HG03045 (cell line): Measurements from ENCODE around the gene LEPROT.

Source experiments
- ATAC-seq: cut with Tn5 transposase; IDR thresholded peaks from one replicate; pipeline ENCODE4 v1.9.1; 2021; ENCODE audit warnings: mild to moderate bottlenecking, moderate library complexity; ENCODE audit not compliant: unreplicated experiment

The LEPROT gene

DNA sequence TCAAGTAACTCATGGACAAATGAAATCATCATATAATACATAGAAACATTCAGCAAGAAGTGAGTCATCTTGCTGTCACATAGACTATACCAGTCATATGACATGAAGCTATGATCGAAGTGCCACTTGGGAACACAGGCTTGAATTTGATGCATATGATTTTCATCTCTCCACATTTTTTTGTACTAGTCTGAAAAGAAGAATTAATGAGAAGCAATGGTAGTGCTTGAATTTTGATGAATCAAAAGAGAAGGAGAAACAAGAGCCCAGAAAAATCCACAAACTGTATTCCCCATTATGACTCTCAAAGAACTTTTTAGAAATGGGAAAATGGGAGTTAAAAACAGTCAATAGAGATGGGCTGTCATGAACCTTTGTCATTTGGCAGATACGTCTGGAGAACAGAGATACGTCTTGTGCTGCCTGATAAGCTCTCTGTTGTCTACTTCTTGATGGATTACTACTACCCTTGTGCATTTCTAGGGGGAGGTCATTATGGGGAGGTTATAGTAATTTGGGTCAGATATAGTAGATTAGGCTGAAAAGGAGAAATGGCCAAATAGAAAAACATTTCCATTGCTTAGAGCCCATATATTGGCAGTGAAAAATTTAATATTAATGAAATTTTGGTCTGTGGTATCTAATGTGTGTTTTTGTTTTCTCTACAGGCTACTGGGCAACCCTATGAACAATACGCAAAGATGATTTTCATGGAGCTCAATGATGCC lies 8.0 kb upstream of the LEPROT start:
- ATAC-seq, result no peak

DNA sequence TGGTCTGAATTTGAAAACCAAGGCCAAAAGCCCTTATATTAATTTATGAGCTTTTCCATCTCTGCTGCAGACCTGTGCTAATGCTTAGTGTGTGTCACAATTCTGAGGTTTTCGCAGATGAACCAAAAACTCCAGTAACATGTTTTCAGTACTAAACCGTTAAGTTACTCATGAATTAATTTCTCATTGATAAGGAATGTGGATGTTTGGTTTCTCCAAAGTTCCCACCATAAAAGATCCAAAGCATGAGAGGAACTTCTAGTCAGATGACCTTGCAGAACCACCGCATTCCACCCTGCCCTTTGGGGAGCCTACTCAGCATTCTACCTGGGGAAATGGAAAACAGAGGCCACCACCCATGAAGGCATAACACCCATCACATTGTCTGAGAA lies 7.5 kb upstream of the LEPROT start:
- ATAC-seq, result no peak

DNA sequence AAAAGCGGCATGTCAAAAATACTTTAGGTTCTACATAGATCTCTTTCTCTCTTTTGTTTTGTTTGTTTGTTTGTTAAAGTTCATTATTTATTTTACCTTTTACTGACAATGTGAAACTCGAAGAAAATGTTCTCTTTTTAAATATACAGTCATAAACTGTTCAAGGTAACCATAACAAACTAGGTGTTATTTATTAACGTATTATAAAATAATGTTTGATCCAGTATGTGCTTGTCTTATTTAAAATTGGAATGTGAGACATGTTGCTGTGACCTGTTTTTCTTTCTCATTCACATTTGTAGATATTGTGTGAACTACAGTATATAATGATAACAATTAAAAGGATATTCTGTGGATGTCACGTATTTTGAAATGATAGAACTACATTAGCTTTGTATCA lies 5.9 kb upstream of the LEPROT start:
- ATAC-seq, result no peak

DNA sequence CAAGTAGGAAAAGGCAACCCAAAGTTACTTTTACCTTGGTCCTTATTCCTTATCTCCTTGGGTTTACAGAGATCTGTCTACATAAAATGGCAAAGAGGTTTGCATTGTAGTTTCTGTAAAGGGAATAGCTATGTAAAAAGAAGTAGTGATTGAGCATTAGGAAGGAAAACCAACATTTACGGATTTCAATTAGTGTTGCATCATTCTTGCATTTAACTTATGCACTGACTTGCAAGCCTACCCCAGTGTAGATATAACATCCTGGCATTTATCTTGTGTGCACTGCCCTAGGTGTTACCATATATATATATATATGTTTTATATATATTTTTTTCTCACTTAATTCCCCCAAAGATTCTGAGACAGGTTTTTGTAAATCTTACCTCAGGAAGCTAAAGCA lies 3.7 kb upstream of the LEPROT start:
- no peak for ATAC-seq

DNA sequence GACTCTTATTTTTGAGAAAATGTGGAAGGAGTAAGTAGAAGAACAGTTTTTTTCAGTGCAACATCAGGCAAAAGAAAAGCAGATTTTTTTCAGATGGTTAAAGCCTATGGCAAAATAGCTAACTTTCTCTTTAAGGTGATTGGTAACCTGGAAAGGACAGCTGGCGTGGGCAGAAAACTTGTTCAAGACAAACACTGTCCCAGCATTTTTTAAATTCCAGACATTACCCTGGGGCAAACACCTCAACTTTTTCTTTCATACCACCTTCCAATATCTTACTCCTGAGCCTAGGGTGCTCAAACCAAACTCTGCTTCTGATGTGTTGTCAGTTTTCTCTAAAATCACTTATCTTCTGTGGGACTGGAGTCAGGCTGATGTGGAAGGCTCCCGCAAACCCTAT lies 2.7 kb upstream of the LEPROT start:
- no peak for ATAC-seq

DNA sequence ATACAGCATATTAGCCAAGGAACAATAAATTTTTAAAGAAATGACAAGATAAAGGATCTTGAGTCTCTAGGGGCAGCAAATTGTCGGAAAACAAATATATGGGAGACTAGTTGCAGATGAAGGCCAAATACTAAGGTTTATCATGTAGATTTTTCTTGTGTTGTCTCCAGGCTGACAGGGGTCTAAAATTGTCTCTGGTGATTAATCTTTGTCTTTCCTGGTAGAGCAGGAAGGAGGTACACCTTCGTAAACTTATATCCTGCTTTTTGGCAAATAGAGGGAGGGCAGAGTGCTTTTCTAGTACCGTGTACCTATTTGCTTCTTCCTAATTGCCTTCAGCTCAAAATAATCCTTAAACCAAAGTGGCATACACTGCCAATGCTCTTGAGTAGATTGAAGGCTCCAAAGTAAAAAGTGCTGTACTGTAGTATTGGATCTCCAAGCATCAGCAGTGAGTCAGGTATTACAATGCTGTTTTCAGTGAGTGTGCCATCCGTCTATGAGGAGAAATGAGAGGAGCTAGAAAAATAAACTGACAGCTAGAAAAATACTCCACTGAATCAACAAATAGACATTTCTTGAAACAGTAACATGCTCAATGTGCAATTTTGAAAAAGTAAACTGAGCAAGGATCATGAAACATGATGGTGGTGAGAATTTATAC lies 1.8 kb upstream of the LEPROT start:
- ATAC-seq, result no peak

DNA sequence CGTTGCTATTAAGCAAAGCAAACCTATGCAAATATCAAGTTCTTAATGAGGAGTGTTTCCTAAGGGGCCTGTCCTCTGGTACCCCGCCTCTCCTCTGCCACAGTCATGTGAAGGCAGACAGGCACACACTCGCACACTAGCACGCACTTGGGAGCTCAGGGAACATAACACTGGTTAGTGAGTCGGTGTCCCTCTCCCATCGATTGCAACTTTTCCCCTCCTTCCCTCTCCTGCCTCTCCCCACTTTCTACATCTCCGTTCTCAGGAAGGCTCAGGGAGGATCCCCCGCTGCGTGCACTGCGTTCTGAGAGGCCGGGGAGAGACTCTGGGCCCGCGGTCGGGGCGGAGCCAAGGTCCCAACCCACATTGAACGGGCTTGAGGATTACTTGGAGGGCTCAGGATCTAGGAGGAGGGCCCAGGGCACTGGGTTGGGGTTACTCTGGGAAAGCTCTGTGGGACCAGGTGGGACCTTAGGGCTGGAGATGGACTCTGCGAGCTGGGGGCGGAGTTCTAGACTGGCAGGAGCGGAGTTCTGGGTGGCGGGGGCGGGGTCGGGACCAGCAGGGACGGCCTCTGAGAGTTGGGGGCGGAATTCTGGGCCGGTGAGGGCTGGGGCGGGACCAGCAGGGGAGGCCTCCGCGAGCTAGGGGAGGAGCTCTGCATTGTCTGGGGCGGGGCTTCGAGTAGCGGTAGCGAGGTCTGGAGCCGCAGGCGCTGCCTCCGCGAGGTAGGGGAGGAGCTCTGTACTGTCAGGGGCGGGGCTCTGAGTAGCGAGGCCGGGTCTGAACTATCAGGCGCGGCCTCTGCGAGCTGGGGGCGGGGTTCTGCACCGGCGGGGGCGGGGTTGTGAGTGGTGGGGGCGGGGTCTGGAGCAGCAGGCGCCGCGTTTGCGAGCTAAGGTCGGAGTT lies 533 bp upstream of the LEPROT start:
- peak; percentile 94 for ATAC-seq

DNA sequence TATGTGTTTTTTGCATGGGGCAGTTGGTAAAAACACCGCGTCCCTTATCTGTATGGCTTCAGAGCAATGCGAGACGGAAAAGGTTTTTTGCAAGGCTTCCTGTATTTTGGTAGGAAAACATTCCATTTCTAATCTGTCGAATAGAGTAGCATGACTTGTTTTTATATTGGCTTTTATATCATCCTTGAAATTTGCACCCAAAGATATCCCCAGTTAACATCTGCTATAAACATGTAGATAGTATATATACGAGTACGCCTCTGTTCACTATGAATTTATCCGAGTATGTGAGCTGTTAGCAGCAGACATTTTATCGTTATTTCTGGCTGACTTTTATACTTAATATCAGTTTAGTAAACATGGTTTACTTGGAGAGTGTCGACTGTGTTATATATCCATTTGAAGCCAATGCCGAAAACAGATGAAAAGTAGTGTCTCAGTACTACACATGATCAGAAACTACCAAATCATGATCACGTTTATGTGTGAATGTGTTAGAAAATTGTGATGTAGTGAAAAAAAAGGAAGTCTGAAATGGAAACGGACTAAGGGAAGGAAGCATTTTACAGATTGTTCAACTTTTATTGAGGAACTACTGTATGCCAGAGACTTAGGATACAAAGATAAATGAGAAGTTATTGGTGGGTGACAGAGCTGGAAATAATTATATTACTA lies 1.0 kb downstream of the LEPROT start:
- ATAC-seq, result no peak

DNA sequence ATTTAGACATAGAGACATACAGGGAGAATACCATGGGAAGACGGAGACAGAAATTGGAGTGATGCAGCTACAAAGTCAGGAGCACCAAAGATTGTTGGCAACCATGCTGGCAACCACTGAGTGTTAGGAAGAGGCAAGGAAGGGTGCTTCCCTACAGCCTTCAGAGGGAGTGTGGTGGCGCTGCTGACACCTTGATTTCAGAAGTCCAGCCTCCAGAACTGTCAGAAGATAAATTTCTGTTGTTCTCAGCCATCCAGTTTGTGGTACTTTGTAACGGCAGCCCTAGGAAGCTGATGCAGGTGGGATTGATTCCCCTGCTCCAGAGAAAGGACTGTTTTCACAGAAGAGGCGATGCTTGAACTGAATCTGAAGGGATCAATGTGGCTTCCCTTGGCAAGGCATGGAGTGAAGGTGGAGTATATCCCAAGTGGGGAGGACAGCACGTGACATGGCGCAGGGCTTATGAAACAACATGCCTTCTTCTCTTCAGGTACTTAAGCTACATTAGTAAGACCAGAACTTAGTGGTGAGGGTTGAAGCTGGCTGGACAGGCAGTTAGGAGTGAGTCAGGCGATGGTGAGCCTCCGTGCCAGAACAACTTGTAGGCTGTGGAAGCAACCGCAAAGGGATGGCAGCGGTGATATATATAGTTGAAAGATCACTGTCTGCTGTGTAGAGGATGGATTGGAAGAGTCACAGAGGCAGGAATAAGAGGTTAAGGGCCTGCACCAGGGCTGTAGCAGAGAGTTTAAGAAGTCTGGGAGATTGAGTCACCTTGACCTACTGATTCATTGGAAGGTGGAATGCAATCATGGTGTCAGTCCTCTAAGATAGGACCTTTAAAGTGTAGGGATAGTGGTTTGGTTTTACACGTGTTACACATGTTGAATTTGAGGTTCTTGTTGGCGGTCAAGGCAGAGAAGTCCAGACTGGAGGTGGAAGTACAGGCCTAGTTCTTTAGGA lies 2.1 kb downstream of the LEPROT start:
- ATAC-seq, result no peak

DNA sequence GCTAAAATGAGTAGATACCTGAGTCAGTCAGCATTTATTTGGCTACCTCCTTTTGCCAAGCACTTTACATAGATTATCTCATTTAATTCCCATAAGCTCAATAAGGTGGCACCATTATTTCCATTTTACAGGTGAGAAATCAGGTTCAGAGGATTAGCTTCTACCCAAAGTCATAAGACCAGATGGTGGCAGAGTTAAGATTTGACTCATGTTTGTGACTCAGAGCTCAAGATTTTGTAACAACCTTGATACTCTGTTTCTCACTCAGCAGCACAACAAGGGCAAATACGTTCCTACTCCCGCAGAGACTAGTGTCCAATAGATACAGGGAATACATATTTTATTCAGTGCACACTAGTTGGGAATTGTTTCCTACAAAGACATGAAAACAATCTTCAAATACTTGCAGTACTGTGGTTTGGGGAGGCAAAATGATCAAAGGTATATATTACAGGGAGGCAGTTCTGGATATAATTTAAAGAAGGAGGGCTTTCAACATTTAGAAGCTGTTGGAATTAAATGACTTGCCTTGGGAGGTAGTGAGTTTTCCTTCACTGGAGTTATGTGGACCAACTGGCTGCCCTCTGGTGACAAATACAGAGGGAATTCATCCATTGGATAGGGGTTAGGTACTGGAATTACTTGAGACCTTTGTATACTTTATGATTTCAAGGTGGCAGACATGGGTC lies 3.6 kb downstream of the LEPROT start:
- ATAC-seq, result no peak

DNA sequence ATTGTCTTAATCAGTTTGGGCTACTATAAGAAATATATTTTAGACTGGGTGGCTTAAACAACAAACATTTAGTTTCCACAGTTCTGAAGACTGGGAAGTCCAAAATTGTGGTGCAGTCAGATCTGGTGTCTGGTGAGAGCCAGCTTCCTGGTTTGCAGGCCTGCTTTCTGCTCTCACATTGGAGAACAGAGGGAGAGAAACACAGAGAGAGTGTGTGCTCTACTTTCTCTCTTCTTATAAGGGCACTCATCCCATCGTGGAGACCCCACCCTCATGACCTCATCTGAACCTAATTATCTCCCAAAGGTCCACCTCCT lies 4.1 kb downstream of the LEPROT start:
- ATAC-seq, result no peak

DNA sequence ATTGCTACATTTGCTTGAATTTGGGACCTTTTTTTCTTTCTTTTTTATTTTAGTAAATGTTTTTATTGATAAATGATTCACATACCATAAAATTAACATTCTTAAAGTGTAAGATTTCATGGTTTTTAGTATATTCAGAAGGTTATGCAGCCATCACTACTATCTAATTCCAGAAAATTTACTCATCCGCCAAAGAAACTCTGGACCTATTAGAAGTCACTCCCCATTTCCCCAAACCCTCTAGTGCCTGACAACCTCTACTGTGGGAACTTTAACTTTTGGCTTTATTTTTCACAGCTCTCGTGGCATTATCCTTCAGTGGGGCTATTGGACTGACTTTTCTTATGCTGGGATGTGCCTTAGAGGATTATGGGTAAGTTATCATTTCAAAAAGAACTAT lies 4.5 kb downstream of the LEPROT start:
- ATAC-seq, result no peak

DNA sequence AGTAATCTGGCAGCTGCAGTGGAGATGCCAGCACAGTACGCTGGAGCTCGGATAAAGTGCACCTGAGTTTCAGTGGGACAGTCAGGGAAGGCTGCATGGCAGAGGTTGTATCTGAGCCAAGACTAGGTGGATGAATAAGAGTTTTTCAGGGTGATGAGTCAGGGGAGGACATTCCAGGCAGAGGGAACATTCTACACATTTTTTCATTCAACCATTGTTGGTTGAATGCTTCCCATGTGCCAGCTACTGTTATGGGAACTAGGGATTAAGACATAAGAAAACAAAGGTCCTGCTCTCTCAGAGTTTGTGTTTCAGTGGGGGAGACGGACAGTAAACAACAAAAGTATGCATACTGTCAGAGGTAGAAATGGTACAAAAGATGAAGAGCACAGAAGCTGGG lies 5.2 kb downstream of the LEPROT start:
- no peak for ATAC-seq

DNA sequence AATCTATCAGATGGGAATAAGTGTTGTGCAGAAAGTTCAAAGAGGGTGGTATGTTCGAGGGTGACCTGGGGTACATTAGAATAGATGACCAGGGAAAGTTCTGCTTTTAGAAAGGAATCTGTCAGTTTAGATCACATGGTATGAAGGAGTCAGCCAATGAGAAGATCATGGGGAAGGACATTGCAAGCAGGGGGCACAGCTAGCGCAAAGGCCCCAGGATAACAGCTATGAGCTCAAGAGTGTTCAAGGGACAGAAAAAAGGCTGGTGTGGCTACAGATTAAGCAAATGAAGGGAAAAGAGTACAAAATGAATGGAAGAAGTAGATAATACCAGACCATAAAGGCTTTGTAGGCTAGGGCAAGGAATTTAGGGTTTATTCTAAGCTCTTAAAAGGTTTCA lies 8.6 kb downstream of the LEPROT start:
- ATAC-seq, result no peak

DNA sequence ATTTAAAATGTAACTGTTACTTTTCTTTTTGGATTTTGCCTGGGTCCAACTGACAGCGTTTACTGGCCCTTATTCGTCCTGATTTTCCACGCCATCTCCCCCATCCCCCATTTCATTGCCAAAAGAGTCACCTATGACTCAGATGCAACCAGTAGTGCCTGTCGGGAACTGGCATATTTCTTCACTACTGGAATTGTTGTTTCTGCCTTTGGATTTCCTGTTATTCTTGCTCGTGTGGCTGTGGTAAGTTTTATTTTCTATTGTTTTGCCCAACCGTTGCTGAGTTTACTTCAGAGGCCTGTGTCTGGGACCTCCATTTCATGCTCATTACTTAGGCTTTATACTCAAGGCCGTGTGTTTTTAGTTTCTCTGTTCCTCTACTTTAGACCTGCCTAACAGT lies 9.3 kb downstream of the LEPROT start:
- ATAC-seq, result no peak

DNA sequence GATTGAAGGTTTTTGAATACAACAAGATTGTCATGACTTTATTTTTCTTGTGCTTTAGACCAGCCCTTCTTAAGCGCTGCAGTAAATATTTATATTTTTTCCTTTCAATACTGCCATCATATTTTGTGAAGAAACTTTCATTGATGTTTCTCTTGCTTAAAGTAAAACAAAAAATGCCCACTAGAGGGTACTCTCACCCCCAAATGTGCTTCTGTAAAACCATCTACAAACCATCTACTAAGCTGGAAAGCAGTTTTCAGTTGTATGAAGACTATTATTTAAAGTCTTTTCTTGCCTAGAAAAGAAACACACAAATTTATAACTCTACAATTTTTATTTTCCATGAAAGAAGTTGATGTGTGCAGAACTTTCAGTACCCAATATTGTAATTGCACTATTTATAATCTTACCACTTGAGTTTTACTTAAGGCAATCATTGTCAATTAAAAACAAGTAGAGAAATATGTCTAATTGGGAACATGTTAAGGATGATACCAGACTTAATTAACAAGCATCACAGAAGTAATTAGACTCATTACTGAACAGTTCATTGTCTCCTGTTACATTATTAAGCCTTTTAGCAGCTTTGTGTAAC lies 10.7 kb downstream of the LEPROT start:
- no peak for ATAC-seq

DNA sequence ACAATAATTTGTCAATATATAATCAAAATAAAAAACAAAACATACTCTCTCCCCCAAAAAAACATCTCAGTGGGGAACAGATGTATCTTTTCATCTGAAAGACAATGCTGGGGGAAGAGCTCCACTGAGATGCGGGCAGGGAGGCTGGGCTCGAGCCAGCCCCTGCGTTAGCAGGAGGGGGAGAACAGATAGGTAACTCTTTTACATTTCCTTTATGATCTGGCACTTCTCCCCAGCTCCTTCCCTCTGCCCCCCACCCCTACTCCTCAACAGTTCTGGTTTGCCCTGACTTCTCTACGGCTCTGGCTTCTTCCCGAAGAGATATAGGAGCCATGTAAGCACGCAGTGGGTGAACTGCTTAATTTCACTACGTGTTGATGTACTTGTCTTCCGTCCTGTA lies 12.4 kb downstream of the LEPROT start:
- no peak for ATAC-seq

DNA sequence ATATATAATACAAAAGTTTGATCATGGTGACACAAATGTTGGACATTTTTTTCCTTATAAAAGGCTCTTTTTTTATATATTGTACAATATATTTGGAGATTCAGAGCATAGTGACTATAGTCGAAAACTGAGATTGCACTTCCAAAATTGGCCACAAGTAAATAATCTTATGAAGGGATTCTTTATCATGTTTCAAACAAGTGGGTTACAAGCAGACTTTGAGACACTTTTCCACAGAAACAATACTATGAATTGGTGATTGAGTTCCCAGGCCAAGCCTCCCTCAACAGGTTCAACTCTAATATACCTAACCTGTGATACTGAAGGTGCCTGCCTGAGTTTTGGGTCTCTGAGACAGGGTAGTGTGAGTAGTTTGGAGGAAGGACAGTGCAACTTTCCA lies 13.8 kb downstream of the LEPROT start:
- no peak for ATAC-seq

DNA sequence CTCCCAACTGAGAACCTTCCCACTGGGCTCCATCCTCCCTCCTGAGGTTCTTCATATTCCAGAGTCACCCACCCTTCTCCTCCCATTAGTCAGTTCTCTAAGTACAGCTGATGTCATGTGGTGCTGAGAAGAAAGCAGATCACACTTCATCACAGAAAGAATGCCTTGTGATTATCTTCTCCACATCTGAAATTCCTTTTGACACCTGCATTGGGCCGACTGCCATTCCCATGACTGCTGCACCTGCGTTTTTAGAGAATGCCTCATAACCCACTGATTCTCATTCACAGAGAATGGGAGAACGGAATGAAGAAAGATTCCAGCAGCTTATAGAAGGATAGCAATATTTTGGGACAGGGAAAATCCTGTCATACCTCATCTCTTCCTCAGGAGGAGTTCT lies 14.3 kb downstream of the LEPROT start:
- ATAC-seq, result no peak
